MM.1S (cell line): Measurements from ENCODE around the gene ADAMTS7.
"Not testable (repeated sequence)": the region's sequence is repeated elsewhere in the genome, so short reads cannot be mapped to it uniquely, and the experiment has no call there.

Experiments used
- DNase-seq: peaks from one replicate; pipeline ENCODE4 v3.0.0-alpha.2; 2015
- H2AFZ ChIP-seq: fragments of 300-600 bp; sonication (generic); 2 replicates; pipeline ENCODE4 v1.6.0; 2016; ENCODE audit warnings: antibody characterized with exemption, low read length
- H3F3A ChIP-seq: fragments of 300-600 bp; sonication (generic); 2 replicates; pipeline ENCODE4 v1.6.1; 2016; ENCODE audit warnings: mild to moderate bottlenecking, antibody characterized with exemption, low read length, moderate library complexity, mixed read lengths; ENCODE audit not compliant: insufficient read depth
- H3K27ac ChIP-seq: fragments of 300-600 bp; sonication (generic); 2 replicates; pipeline ENCODE4 v1.5.1; 2016; ENCODE audit warnings: mild to moderate bottlenecking, low read length
- H3K27me3 ChIP-seq: fragments of 300-600 bp; sonication (generic); replicated peaks from 2 replicates; pipeline ENCODE4 v1.6.0; 2016; ENCODE audit warnings: low read length; ENCODE audit not compliant: insufficient read depth
- H3K36me3 ChIP-seq: fragments of 300-600 bp; sonication (generic); replicated peaks from 2 replicates; pipeline ENCODE4 v1.6.1; 2016; ENCODE audit warnings: mild to moderate bottlenecking, low read length, mixed read lengths; ENCODE audit not compliant: insufficient read depth
- H3K4me1 ChIP-seq: fragments of 300-600 bp; sonication (generic); 2 replicates; pipeline ENCODE4 v1.6.1; 2016; ENCODE audit warnings: low read length, mixed read lengths
- H3K4me2 ChIP-seq: fragments of 300-600 bp; sonication (generic); 2 replicates; pipeline ENCODE4 v1.6.0; 2016; ENCODE audit warnings: low read depth, low read length
- H3K4me3 ChIP-seq: fragments of 300-600 bp; sonication (generic); 2 replicates; pipeline ENCODE4 v1.5.1; 2016; ENCODE audit warnings: low read length, mixed read lengths
- H3K79me2 ChIP-seq: fragments of 300-600 bp; sonication (generic); 2 replicates; pipeline ENCODE4 v1.6.1; 2016; ENCODE audit warnings: mixed run types, low read length, mixed read lengths
- H3K9ac ChIP-seq: fragments of 300-600 bp; sonication (generic); 2 replicates; pipeline ENCODE4 v1.6.1; 2016; ENCODE audit warnings: low read length, mixed read lengths
- H3K9me2 ChIP-seq: fragments of 300-600 bp; sonication (generic); replicated peaks from 2 replicates; pipeline ENCODE4 v1.6.1; 2016; ENCODE audit warnings: mild to moderate bottlenecking, low read length, mixed read lengths; ENCODE audit not compliant: insufficient read depth
- H3K9me3 ChIP-seq: fragments of 300-600 bp; sonication (generic); replicated peaks from 2 replicates; pipeline ENCODE4 v1.6.1; 2016; ENCODE audit warnings: mild to moderate bottlenecking, low read length, mixed read lengths; ENCODE audit not compliant: insufficient read depth
- H4K20me1 ChIP-seq: fragments of 300-600 bp; sonication (generic); 2 replicates; pipeline ENCODE4 v1.6.1; 2016; ENCODE audit warnings: mild to moderate bottlenecking, low read length, moderate library complexity, mixed read lengths; ENCODE audit not compliant: insufficient read depth
- CTCF ChIP-seq: fragments of 300-600 bp; sonication (generic); IDR thresholded peaks from 2 replicates; pipeline ENCODE4 v1.5.1; 2016; ENCODE audit warnings: antibody characterized with exemption, low read length, mixed read lengths
- EZH2 ChIP-seq: fragments of 300-600 bp; sonication (generic); optimal IDR thresholded peaks from 2 replicates; pipeline ENCODE3; 2017; ENCODE audit warnings: low read depth, mild to moderate bottlenecking, antibody characterized with exemption, low read length, mixed read lengths
- EZH2phosphoT487 ChIP-seq: fragments of 300-600 bp; sonication (generic); IDR thresholded peaks from 2 replicates; pipeline ENCODE4 v1.6.1; 2018; ENCODE audit warnings: antibody characterized with exemption, low read length

ADAMTS7 gene

GRCh38 chr15:78750566-78750965 lies 60.7 kb downstream of the ADAMTS7 start:
- H3K36me3 ChIP-seq, result no peaks in the 10 kb centered on the region
- no peaks in the 10 kb centered on the region for H3K9me2 ChIP-seq
- peak overlapping the region; percentile 69; the same call in 1 of the 2 replicates for H3K4me2 ChIP-seq
- H3F3A ChIP-seq, result no peaks in the 10 kb centered on the region
- H3K4me3 ChIP-seq, result peak overlapping the region; percentile 40; the same call in 1 of the 2 replicates
- no peak overlapping the region for H3K9ac ChIP-seq
- no peaks in the 10 kb centered on the region for H3K79me2 ChIP-seq
- H2AFZ ChIP-seq, result peak overlapping the region; percentile 61; the same call in 1 of the 2 replicates
- H3K27me3 ChIP-seq, result no peaks in the 10 kb centered on the region
- H4K20me1 ChIP-seq, result no peaks in the 10 kb centered on the region
- no peak for DNase-seq
- H3K4me1 ChIP-seq, result no peaks in the 10 kb centered on the region
- H3K9me3 ChIP-seq, result no peaks in the 10 kb centered on the region
- H3K27ac ChIP-seq, result no peak overlapping the region
- TF ChIP-seq EZH2 (no peak), EZH2phosphoT487 (no peak), CTCF (no peak)

GRCh38 chr15:78749831-78750230 lies 61.4 kb downstream of the ADAMTS7 start:
- no peak overlapping the region for H3K4me3 ChIP-seq
- no peak for DNase-seq
- no peaks in the 10 kb centered on the region for H3K4me1 ChIP-seq
- no peaks in the 10 kb centered on the region for H3K9me3 ChIP-seq
- TF ChIP-seq CTCF (no peak), EZH2phosphoT487 (no peak), EZH2 (no peak)
- no peaks in the 10 kb centered on the region for H4K20me1 ChIP-seq
- no peak overlapping the region for H3K9ac ChIP-seq
- H3F3A ChIP-seq, result no peaks in the 10 kb centered on the region
- no peak overlapping the region for H2AFZ ChIP-seq
- no peaks in the 10 kb centered on the region for H3K9me2 ChIP-seq
- no peaks in the 10 kb centered on the region for H3K79me2 ChIP-seq
- H3K4me2 ChIP-seq, result no peak overlapping the region
- no peaks in the 10 kb centered on the region for H3K36me3 ChIP-seq
- H3K27ac ChIP-seq, result no peak overlapping the region
- no peaks in the 10 kb centered on the region for H3K27me3 ChIP-seq

GRCh38 chr15:78747877-78748276 lies 63.4 kb downstream of the ADAMTS7 start:
- H3F3A ChIP-seq, H3K27me3 ChIP-seq, DNase-seq: not testable (repeated sequence)

GRCh38 chr15:78741674-78742073 lies 69.6 kb downstream of the ADAMTS7 start:
- H3K9ac ChIP-seq, H3K9me3 ChIP-seq, H3K4me3 ChIP-seq, H3K9me2 ChIP-seq, H3K79me2 ChIP-seq, H2AFZ ChIP-seq, H4K20me1 ChIP-seq, H3F3A ChIP-seq, H3K27me3 ChIP-seq, H3K36me3 ChIP-seq: not testable (repeated sequence)
- Histone ChIP-seq H3K4me2 (peak overlapping the region; percentile 33; the same call in 1 of the 2 replicates), H3K4me1 (peaks cover 17% of the 10 kb centered on the region), H3K27ac (peak overlapping the region; percentile 27; the same call in 1 of the 2 replicates)
- peak; percentile 66 for DNase-seq

More at GRCh38 chr15:78747877-78748276, 63.4 kb downstream of the ADAMTS7 start:
- not testable (repeated sequence) for H3K9me2 ChIP-seq, H3K9me3 ChIP-seq, H3K9ac ChIP-seq, H3K79me2 ChIP-seq, H2AFZ ChIP-seq, H3K4me3 ChIP-seq, H4K20me1 ChIP-seq, H3K27ac ChIP-seq, H3K4me2 ChIP-seq, H3K4me1 ChIP-seq, H3K36me3 ChIP-seq
